Testis (tissue), 3 donors: ENCODE results near the gene PRPS1L1. TPM values are rescaled to one million over a fixed set of nuclear protein-coding genes. Genes with fewer than 3 reads are reported as not detected.

Experiments used
- DNase-seq: peaks from one replicate; pipeline ENCODE4 v3.0.0-alpha.2; 2019
- H3K27ac ChIP-seq, 2 donors: fragments of 200-600 bp; sonication (generic); one replicate each; pipeline ENCODE4 v1.5.1; 2019
- H3K27me3 ChIP-seq: fragments of 200-600 bp; sonication (generic); one replicate; pipeline ENCODE4 v1.5.1; 2019
- H3K36me3 ChIP-seq: fragments of 200-600 bp; sonication (generic); one replicate; pipeline ENCODE4 v1.5.1; 2017; ENCODE audit warnings: low read depth; ENCODE audit errors: missing control alignments
- H3K4me1 ChIP-seq: fragments of 200-600 bp; sonication (generic); one replicate; pipeline ENCODE4 v1.5.1; 2019
- H3K4me3 ChIP-seq, 2 donors: fragments of 200-600 bp; sonication (generic); one replicate each; pipeline ENCODE4 v1.5.1; 2017 to 2019
- H3K9me3 ChIP-seq: fragments of 200-600 bp; sonication (generic); one replicate; pipeline ENCODE4 v1.5.1; 2017
- POLR2A ChIP-seq: fragments of 450-650 bp; IDR thresholded peaks from one replicate; pipeline ENCODE4 v1.6.1; 2017; ENCODE audit warnings: antibody characterized with exemption, mild to moderate bottlenecking, moderate library complexity
- WGBS, 2 donors: methylation state at CpG; one replicate each; pipeline ENCODE4 v1.1.5; 2018; 5-methylcytosine and 5-hydroxymethylcytosine counted together
- intact Hi-C: fragments of 100-400 bp; cut with DNase I; formaldehyde crosslinking; loops from one replicate; pipeline ENCODE4 v1.15.1; 2023; ENCODE audit warnings: low total_unique reads
- polyA plus RNA-seq: library from polyadenylated mRNA; stranded (reverse); fragments of 350-450 nt; fragmentation: Illumina TruSeq; extraction: RNeasy Lipid Tissue Mini Kit (QIAGEN cat#74804); gene quantifications from one replicate; pipeline ENCODE4 v1.2.3, GENCODE V29; 2014; ENCODE audit warnings: low read depth, low replicate concordance; ENCODE audit not compliant: insufficient read depth
- total RNA-seq, 2 donors: library from RNA; depleted of rRNA; stranded (reverse); fragments of >200 nt; gene quantifications; one replicate each; pipeline ENCODE4 v1.2.3, GENCODE V29; 2016
- TF ChIP-seq, protein P1 (sequence below), 3 experiments: fragments of 450-650 bp in 2 of 3; fragments of 200-600 bp in 1 of 3; sonication (generic) in 1 of 3; IDR thresholded peaks; one replicate each; pipeline ENCODE4 v1.5.1; 2016 to 2019; ENCODE audit warnings: antibody characterized with exemption in 3 of 3, mild to moderate bottlenecking in 2 of 3, moderate library complexity in 1 of 3

The PRPS1L1 gene
- total and polyA plus RNA-seq, 3 donors from 2014 or later, result 12.7 to 84.5 (median 18.6) TPM

DNA sequence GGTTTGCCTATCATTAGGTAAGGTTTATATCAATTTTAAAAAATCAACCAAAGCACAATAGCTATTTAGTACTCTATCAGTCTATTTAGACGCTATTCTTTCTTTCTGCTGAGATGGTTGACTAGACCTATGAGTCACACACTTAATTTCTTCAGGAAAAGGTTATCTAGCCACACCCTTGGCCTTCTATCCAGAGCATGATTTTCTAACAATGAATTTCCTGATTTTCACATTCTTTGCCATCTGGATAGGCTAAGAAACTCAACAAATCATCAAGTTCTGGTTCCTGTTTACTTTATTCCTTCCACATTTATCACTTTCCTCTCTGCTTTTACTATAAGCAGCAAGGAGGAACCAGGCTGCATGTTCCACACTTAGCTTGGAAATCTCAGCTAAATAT, 8.1 kb downstream of the PRPS1L1 start:
- Histone ChIP-seq H3K4me1 (no peaks in the 10 kb centered on the region), H3K27me3 (no peaks in the 10 kb centered on the region), H3K27ac (no peak overlapping the region), H3K9me3 (no peaks in the 10 kb centered on the region), H3K36me3 (no peaks in the 10 kb centered on the region), H3K4me3 (no peak overlapping the region)
- 58 to 76% methylated on average over 1 of the region's 1 CpG for WGBS, 2 donors
- intact Hi-C loops, result no loop called here
- DNase-seq, result no peak
- TF ChIP-seq, protein P1, sequence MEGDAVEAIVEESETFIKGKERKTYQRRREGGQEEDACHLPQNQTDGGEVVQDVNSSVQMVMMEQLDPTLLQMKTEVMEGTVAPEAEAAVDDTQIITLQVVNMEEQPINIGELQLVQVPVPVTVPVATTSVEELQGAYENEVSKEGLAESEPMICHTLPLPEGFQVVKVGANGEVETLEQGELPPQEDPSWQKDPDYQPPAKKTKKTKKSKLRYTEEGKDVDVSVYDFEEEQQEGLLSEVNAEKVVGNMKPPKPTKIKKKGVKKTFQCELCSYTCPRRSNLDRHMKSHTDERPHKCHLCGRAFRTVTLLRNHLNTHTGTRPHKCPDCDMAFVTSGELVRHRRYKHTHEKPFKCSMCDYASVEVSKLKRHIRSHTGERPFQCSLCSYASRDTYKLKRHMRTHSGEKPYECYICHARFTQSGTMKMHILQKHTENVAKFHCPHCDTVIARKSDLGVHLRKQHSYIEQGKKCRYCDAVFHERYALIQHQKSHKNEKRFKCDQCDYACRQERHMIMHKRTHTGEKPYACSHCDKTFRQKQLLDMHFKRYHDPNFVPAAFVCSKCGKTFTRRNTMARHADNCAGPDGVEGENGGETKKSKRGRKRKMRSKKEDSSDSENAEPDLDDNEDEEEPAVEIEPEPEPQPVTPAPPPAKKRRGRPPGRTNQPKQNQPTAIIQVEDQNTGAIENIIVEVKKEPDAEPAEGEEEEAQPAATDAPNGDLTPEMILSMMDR (IDR thresholded peaks at IDR 0.05), result no peak
- no peak for TF ChIP-seq POLR2A

DNA sequence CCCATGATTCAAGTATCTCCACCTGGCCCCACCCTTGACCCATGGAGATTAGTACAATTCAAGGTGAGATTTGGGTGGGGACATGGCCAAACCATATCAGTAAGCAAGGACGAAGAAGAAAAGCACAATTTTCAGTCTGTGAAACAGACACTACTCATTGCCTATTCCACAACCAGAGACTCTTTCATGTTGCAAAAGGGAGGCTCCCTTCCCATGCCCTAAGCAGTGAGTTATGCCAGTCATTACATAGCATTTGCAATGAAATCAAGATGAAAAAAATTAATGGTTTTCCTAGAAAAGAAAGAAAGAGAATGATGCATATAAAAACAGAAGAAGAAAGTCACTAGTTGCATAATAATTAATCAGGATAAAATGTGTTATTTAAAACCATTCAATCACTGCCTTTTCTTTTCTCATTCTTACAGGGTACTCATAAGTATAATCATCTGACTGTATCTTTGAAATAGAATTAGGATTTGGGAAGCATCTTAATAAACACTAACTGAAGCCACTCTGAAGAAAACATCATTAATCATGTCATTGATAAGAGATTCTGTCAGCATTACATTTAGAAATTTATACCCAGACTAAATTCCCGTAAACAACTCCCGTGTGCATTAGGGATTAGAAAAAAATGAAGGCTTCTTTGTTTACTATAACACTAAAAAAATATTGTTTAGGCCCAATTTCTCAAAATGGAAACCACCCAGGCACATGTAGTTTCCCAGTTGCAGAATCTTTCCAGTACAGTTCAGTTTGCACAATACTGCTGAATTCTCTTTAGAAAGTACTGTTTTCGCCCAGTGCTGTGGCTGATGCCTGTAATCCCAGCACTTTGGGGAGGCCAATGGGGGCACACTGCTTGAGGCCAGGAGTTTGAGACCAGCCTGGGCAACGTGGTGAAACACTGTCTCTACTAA, 9.1 kb downstream of the PRPS1L1 start:
- intact Hi-C loops, result no loop called here
- H3K36me3 ChIP-seq, result no peaks in the 10 kb centered on the region
- no peaks in the 10 kb centered on the region for H3K27me3 ChIP-seq
- H3K9me3 ChIP-seq, result no peaks in the 10 kb centered on the region
- no peaks in the 10 kb centered on the region for H3K4me1 ChIP-seq
- H3K27ac ChIP-seq, result no peak overlapping the region
- no peak overlapping the region for H3K4me3 ChIP-seq
- DNase-seq, result no peak
- TF ChIP-seq, protein P1 (IDR thresholded peaks at IDR 0.05), result no peak
- no peak for TF ChIP-seq POLR2A
- WGBS, 2 donors, result 66 to 74% methylated on average over 5 of the region's 5 CpGs

DNA sequence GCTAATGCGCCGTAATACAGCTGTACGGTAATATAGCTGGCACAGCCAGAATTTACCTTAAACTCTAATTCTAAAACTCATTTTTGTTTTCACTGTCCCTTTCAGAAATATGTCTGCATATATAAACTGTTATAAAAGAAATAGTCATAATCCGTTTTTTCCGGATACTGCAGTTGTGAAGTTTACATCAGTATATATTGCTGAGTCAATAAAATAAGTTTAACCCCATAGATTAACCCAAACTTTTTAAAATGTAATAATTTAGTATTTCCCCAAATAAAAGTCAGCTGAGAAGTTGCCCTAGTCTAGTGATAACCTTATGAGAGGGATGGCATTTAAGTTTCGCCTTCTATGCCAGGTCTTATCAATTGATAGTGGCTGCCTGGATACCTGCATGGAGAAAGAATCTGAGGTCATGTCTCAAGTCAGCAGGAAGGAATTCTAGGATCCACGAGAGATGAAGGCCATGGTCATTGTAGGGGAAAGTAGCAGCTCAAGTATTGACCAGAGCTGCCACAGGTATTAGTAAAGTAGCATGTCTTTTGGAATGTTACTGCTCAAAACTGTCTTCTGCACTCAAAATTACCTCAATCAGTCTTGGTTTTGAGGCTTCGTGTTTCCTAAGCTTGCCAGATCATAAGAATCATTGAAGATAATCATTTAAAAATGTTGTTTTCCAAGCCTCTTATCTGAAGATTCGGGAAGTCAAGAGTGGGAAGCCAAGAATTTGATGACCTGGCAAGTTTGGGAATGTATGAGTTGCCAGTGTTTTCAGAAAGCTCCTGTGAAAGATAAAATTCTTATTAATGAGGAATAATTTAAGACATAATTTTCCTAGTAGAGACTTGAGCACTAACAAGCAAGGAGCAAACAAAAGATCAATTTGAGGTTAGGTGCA, 10.8 kb downstream of the PRPS1L1 start:
- WGBS, 2 donors, result 83 to 84% methylated on average over 9 of the region's 9 CpGs
- Histone ChIP-seq H3K4me1 (no peaks in the 10 kb centered on the region), H3K36me3 (no peaks in the 10 kb centered on the region), H3K27ac (no peak overlapping the region), H3K4me3 (no peak overlapping the region), H3K27me3 (no peaks in the 10 kb centered on the region), H3K9me3 (no peaks in the 10 kb centered on the region)
- DNase-seq, result no peak
- intact Hi-C loops, result no loop called here
- TF ChIP-seq, protein P1 (IDR thresholded peaks at IDR 0.05), result no peak
- no peak for TF ChIP-seq POLR2A

DNA sequence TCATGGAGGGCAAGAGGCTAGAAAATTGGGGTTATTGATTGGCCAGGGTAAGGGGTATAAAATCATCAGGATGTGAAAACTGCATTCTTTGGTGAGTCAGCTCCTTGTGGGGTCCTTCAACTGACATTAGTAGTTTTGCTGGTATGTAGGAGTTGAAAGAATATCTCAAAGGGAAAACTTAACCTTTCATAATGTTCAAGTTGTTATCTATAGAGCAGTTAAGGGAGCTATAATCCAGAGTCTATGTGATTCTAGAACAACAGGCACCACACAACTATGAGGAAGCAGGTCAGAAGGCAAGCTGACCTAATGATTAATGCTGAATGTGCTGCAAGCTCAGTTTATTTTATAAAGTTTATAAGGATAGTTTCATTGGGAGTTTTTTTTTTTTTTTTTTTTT, 13.7 kb downstream of the PRPS1L1 start:
- no peak overlapping the region for H3K4me3 ChIP-seq
- DNase-seq, result no peak
- H3K36me3 ChIP-seq, result no peaks in the 10 kb centered on the region
- H3K9me3 ChIP-seq, result no peaks in the 10 kb centered on the region
- H3K4me1 ChIP-seq, result no peaks in the 10 kb centered on the region
- H3K27ac ChIP-seq, result no peak overlapping the region
- intact Hi-C loops, result no loop called here
- H3K27me3 ChIP-seq, result no peaks in the 10 kb centered on the region
- no peak for TF ChIP-seq POLR2A
- TF ChIP-seq, protein P1 (IDR thresholded peaks at IDR 0.05), result no peak
